HG02571 (cell line): Measurements from ENCODE around the gene TUBB4B.

Experiments
- ATAC-seq: cut with Tn5 transposase; IDR thresholded peaks from one replicate; pipeline ENCODE4 v1.9.1; 2021; ENCODE audit warnings: mild to moderate bottlenecking, moderate library complexity; ENCODE audit not compliant: unreplicated experiment

Gene TUBB4B

GRCh38 chr9:137211532-137211931, 29.6 kb upstream of the TUBB4B start:
- no peak for ATAC-seq

- no peak for ATAC-seq
Observed at GRCh38 chr9:137212520-137212919, 28.6 kb upstream of the TUBB4B start.

GRCh38 chr9:137213160-137214060, 27.7 kb upstream of the TUBB4B start:
- ATAC-seq = no peak

GRCh38 chr9:137214620-137215019, 26.5 kb upstream of the TUBB4B start:
- no peak for ATAC-seq

- ATAC-seq = no peak
Observed at GRCh38 chr9:137215196-137215986, 25.7 kb upstream of the TUBB4B start.

- ATAC-seq = no peak
Observed at GRCh38 chr9:137216188-137216965, 24.7 kb upstream of the TUBB4B start.

GRCh38 chr9:137217276-137218211, 23.5 kb upstream of the TUBB4B start:
- no peak for ATAC-seq

GRCh38 chr9:137218212-137218753, 22.8 kb upstream of the TUBB4B start:
- ATAC-seq = no peak

GRCh38 chr9:137218754-137219271, 22.3 kb upstream of the TUBB4B start:
- no peak for ATAC-seq

- ATAC-seq = no peak
Observed at GRCh38 chr9:137219757-137220316, 21.2 kb upstream of the TUBB4B start.

GRCh38 chr9:137220317-137221094, 20.6 kb upstream of the TUBB4B start:
- ATAC-seq = no peak

- no peak for ATAC-seq
Observed at GRCh38 chr9:137221095-137221505, 20.0 kb upstream of the TUBB4B start.

GRCh38 chr9:137221506-137222111, 19.5 kb upstream of the TUBB4B start:
- ATAC-seq = no peak

- peak; percentile 1 for ATAC-seq
Observed at GRCh38 chr9:137222190-137223077, 18.7 kb upstream of the TUBB4B start, which contains the start of gene RNF208. TSS of gene RNF208 (minus strand) at chr9:137222240. CDS start at chr9:137221212, 1,028 bp downstream.

- peak; percentile 60 for ATAC-seq
Observed at GRCh38 chr9:137223078-137223970, 17.8 kb upstream of the TUBB4B start.
